Renal cortical epithelial cell (primary cell): ENCODE results near the gene ZNF763. TPM values are rescaled to one million over a fixed set of nuclear protein-coding genes. Genes with fewer than 3 reads are reported as not detected.
"Not testable (repeated sequence)": the region's sequence is repeated elsewhere in the genome, so short reads cannot be mapped to it uniquely, and the experiment has no call there.

Experiments
- DNase-seq: peaks from one replicate; pipeline ENCODE4 v3.0.0-alpha.2; 2011; ENCODE audit warnings: low read depth
- total RNA-seq: library from RNA; depleted of rRNA; stranded (reverse); fragments of >200 nt; gene quantifications from 2 replicates; pipeline ENCODE4 v1.2.3, GENCODE V29; 2014

ZNF763 gene
- total RNA-seq, 1 donor from 2014 or later = 5.0 TPM

DNA sequence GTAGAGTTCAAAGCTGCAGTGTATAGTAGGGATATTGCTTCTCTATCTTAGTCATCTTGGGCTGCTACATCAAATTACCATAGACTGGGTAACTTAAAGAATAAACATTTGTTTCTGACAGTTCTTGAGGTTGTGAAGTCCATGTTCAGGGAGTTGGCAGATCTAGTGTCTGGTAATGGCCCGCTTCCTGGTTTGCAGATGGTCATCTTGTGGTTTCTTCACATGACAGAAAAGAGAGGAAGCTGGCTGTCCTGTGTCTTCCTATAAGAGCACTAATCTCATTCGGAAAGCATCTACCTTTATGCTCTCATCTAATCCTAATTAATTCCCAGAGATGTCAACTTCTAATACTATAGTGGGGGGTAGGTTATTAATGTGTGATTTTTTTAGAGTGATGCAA is 6.2 kb downstream of the ZNF763 start:
- no peak for DNase-seq

DNA sequence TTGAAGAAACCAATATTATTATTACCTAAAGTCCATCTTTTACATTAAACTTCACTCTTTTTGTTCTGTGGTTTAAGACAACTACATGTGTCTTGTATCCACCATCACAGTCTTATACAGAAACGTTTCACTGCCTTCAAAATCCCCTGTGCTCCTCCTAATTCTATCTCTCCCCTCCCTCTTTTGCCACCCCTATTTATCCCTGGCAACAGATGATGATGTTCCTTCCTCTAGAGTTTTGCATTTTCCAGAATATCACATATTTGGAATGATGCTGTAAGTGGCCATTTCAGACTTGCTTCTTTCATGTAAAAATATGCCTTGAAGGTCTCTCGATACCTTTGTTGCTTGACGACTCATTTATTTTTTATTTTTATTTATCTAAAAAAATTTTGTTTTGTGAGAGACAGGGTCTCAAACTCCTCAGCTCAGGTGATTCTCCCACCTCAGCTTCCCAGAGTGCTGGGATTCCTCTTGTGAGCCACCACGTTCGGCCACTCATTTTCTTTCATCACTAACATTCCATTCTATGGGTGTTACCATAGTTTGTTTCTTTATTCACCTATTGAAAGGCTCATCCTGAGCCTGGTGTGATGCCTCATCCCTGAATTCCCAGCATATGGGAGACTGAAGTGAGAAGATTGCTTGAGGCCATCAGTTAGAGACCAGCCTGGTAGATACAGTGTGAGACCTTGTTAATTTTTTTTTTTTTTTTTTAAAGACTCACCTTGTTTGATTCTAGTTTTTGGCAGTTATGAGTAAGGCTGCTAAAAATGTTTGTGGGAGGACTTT is 8.4 kb downstream of the ZNF763 start:
- DNase-seq = no peak

DNA sequence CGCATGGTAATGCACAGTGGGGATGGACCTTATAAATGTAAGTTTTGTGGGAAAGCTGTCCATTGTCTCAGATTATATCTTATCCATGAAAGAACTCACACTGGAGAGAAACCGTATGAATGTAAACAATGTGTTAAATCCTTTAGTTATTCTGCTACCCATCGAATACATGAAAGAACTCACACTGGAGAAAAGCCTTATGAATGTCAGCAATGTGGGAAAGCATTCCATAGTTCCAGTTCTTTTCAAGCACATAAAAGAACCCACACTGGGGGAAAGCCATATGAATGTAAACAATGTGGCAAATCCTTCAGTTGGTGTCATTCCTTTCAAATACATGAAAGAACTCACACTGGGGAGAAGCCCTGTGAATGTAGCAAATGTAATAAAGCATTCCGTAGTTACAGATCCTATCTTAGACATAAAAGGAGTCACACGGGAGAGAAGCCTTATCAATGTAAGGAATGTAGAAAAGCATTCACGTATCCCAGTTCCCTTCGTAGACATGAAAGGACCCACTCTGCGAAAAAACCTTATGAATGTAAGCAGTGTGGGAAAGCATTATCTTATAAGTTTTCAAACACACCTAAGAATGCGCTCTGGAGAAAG is 13.8 kb downstream of the ZNF763 start:
- DNase-seq = no peak

DNA sequence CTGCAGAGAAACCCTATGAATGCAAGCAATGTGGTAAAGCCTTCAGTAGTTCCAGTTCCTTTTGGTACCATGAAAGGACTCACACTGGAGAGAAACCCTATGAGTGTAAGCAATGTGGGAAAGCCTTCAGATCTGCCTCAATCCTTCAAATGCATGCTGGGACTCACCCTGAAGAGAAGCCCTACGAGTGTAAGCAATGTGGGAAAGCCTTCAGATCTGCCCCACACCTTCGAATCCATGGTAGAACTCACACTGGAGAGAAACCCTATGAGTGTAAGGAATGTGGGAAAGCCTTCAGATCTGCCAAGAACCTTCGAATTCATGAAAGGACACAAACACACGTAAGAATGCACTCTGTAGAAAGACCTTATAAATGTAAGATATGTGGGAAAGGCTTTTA is 14.7 kb downstream of the ZNF763 start:
- DNase-seq = no peak

DNA sequence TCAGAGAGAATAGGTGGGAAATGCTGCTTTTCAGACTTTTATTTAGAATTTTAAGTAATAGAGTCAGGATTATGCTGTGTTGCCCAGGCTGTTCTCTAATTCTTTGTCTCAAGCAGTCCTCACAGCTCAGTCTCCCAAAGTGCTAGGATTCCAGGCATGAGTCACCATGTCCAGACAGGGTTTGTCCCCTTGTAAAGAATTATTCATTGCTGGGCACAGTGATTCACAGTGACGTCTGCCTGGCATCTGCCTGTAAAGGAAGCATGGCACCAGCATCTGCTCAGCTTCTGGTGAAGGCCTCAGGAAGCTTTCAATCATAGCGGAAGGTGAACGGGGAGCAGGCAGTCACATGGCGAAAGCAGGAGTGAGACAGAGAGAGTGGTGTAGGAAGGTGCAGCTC is 17.7 kb downstream of the ZNF763 start:
- DNase-seq = peak; percentile 26

DNA sequence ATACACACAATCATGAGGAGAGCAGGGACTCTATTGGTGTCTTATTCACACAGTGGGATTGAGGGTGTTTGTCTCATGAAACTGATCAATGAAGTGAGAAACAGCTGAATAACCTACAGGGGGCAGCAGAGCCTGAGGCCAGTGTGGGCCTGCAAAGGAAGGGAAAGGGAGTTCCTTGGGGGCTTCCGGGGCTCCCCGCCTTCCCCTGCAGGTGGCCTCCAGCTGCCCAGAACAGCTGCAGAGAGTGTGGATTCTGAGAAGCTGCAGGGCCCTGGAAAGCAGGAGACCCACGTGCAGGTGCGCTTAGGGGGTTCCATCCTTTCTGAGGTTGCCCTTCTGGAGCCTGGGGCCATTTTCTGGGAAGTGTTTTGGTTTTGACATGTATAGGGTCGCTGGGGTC is 20.1 kb downstream of the ZNF763 start:
- no peak for DNase-seq

DNA sequence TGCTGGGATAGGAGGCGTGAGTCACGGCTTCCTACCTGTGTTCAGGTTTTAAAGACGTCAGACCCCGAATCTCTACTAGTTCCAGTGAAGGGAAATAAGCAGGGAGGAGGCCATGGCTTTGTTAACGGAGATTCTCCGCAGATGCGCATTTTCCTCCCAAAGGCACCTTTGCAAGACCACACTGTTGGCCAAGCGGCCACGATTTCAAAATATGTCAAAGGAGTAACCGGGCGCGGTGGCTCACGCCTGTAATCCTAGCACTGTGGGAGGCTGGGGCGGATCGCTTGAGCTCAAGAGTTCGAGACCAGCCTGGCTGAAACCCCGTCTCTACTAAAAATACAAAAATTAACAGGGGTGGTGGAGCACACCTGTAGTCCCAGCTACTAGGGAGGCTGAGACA is 21.9 kb downstream of the ZNF763 start:
- DNase-seq = no peak

DNA sequence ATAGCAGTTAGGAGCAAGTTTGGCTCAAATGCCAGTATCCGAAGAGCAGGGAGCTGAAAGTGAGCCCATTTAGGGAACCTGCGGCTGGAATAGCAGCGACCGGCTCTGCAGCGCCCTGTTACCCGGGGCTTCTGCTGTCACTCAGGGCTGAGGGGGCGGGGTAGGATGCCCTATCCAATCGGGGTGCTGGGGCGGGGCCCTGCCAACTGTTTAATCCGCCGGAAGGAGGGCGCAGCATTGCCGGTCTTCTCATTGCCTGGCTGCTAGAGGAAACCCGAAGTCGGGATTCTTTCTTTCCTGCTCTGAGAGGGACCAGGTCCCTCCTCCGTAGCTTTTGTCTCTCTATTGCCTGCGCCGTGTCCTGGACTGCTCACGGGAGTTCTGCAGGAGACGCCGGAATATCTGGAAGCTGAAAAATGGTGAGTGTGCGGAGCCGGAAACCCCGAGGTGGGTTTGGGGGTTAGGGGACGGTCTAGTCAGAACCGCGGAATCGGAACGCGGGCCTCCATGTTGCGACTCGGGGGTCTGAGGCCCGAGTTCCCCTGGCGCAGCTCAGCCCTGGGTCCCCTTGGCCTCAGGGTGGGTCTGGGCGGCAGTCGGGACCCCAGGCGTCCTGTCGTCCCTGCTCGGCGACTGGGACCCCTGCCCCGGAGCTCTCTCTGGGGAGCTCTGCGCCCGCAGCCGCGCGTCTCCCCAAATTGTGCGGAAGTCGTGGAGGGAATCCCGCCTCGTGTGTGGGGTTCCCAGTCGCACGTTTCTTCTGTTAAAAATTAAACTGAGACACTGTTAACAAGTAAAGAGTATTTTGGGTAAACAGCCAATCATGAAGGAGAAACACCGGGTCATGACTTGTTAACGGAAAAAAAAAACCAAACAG is 22.8 kb downstream of the ZNF763 start:
- DNase-seq = peak; percentile 85

DNA sequence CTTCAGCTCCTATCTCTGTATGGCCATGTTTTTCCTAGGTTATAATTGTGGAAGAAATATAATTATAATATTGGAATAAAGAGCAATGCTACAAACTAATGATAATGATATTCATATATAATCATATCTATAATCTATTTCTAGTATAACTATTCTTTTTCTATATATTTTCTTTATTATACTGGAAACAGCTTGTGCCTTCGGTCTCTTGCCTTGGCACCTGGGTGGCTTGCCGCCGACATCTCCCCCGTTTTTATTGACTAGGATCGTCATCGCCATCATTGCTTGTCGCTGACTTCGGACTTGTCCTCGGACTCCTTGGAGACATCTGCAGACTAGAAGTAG is 24.2 kb downstream of the ZNF763 start:
- no peak for DNase-seq

DNA sequence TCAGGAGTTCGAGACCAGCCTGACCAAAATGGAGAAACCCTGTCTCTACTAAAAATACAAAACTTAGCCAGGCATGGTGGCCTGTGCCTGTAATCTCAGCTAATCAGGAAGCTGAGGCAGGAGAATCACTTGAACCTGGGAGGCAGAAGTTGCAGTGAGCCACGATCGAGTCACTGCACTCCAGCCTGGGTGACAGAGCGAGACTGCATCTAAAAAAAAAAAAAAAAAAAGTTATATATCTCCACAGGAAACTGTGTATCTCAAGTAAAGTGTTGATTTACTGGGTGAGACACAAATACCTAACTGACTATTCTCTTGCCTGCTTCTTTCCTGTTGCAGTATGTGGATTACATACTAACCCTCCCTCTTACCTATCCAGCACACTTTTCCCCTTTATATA is 27.1 kb downstream of the ZNF763 start:
- DNase-seq = not testable (repeated sequence)

DNA sequence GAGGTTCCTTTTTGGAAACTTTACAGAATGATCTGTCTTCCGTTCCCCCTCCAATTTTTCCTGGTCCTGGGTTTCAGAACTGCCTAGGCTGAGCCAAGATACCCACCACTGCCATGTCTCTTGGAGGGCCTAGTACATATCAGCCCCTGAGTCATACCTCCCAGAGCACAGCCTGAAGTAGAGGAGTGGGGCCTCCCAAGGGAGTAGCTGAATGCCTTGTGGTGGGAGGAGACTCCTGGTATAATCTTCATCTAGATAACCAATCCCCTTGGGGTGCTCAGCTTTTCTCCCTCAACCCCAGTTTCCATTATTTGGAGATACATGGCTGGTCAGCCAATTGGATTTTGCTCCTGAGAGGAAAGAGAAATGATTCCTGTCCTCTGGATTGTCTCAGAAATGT is 30.3 kb downstream of the ZNF763 start:
- DNase-seq = no peak

DNA sequence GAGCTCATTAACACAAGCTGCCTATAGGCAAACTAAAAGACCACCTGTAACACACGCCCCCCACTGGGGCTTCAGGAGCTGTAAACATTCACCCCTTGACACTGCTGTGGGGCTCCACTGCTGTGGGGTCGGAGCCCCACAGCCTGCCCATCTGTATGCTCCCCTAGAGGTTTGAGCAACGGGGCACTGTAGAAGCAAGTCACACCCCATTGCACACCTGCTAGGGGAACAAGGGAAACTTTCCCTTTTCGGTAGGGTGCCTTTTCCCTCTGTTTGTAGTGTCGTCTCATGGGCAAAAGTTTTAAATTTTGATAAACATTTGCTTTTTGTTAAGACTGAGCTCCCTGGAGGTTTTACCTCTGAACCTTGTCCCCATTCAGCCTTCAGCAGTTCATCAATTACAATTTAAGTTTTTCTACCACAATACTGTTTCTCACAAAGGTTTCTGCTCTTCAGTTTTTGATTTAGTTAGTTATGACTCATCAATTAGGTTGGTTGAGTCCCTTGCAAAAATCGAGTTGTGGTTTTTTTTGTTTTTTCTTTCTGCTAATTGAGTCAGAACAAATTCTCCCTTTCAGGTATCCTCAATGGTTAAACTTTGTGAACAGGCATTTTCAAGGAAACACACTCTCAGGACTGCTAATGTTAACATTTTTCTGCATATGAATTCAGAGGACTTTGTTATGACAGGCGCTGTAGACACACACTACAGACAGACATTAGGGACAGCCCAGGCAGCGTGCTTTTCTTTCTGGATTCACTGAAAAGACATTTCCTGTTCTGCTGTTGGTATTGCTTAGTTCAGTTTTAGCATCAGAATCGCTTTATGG is 35.5 kb downstream of the ZNF763 start:
- DNase-seq = peak; percentile 55

DNA sequence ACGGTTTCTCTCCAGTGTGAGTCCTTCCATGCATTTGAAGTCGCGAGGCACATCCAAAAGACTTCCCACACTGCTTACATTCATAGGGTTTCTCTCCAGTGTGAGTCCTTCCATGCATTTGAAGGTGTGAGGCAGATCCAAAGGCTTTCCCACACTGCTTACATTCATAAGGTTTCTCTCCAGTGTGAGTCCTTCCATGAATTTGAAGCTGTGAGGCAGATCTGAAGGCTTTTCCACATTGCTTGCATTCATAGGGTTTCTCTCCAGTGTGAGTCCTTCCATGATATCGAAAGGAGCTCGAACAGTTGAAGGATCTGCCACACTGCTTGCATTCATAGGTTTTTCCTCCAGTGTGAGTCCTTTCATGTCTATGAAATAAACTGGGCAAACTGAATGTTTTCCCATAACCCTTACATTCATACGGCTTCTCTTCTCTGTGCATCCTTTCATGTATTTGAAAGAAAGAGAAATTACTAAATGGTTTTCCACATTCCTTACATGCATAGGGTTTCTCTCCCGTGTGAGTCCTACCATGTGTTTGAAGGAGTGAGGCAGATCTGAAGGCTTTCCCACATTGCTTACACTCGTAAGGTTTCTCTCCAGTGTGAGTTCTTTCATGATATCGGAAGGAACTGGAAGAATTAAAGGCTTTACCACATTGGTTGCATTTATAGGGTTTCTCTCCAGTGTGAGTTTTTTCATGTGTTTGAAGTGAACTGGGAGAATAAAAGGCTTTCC is 50.3 kb downstream of the ZNF763 start:
- no peak for DNase-seq

DNA sequence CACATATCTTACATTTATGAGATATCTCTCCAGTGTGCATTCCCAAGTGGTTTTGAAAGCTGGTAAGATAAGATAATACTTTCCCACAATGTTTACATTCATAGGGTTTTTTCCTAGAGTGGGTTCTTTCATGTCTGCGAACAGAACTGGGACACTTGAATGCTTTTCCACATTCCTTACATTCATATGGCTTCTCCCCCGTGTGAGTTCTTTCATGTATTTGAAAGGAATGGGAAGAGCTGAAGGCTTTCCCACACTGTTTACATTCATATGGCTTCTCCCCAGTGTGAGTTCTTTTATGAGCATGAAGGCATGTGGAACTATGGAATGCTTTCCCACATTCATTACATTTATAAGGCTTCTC is 50.9 kb downstream of the ZNF763 start:
- DNase-seq = no peak

Other genes starting within 250 kb of the ZNF763 start
- gene ZNF823, start 226.1 kb upstream of the ZNF763 start, total RNA-seq = 24.3 and 28.7 TPM in 2 replicates
- 9.6 and 16.3 TPM in 2 replicates for gene ZNF441, start 198.0 kb upstream of the ZNF763 start, total RNA-seq
- 0.17 and 2.9 TPM in 2 replicates for gene ZNF491, start 166.5 kb upstream of the ZNF763 start, total RNA-seq
- 10.8 and 15.9 TPM in 2 replicates for gene ZNF440, start 150.8 kb upstream of the ZNF763 start, total RNA-seq
- 3.8 and 12.9 TPM in 2 replicates for gene ZNF439, start 116.3 kb upstream of the ZNF763 start, total RNA-seq
- 20.7 and 43.7 TPM in 2 replicates for gene ZNF69, start 77.3 kb upstream of the ZNF763 start, total RNA-seq
- gene ZNF700, start 39.9 kb upstream of the ZNF763 start, total RNA-seq = 10.1 and 23.2 TPM in 2 replicates
- gene ZNF433, start 70.6 kb downstream of the ZNF763 start, total RNA-seq = 4.3 and 7.9 TPM in 2 replicates
- 0.17 and 1.0 TPM in 2 replicates for gene ZNF878, start 87.9 kb downstream of the ZNF763 start, total RNA-seq
- gene ZNF844, start 99.7 kb downstream of the ZNF763 start, total RNA-seq = 3.1 and 11.7 TPM in 2 replicates
- gene ZNF20, start 175.3 kb downstream of the ZNF763 start, total RNA-seq = 8.2 and 16.3 TPM in 2 replicates
- gene ZNF625, start 191.7 kb downstream of the ZNF763 start, total RNA-seq = 7.8 and 17.4 TPM in 2 replicates
- gene ZNF136, start 198.1 kb downstream of the ZNF763 start, total RNA-seq = 5.9 and 16.1 TPM in 2 replicates